ENCODE data around the gene XRRA1.

- TF ChIP-seq ESRRG (CRISPR knock-in tag; IDR thresholded peaks at IDR 0.05) (no peak), CREB5 (CRISPR knock-in tag; IDR thresholded peaks at IDR 0.05; ENCODE audit: low read depth) (no peak)
These were observed 6.7 kb downstream of the XRRA1 start for GRCh38 chr11:74942073-74942759.

All from SK-N-SH treated with all-trans-retinoic acid at 6 μM for 48 hours (cell line).